HG03460 (cell line): ENCODE results near the gene SLC25A27.

Source experiments
- ATAC-seq: cut with Tn5 transposase; IDR thresholded peaks from one replicate; pipeline ENCODE4 v1.9.1; 2021; ENCODE audit not compliant: unreplicated experiment

The SLC25A27 gene

GRCh38 chr6:46704562-46704961, 51.8 kb downstream of the SLC25A27 start:
- ATAC-seq, result no peak

- ATAC-seq, result no peak
Measured at GRCh38 chr6:46706464-46706863, 53.7 kb downstream of the SLC25A27 start.

GRCh38 chr6:46711491-46711890, 58.7 kb downstream of the SLC25A27 start:
- ATAC-seq, result no peak

- no peak for ATAC-seq
Measured at GRCh38 chr6:46715141-46715540, 62.4 kb downstream of the SLC25A27 start.

GRCh38 chr6:46719099-46719498, 66.3 kb downstream of the SLC25A27 start:
- ATAC-seq, result no peak

GRCh38 chr6:46720401-46720800, 67.6 kb downstream of the SLC25A27 start:
- no peak for ATAC-seq
